SH-SY5Y (cell line): ENCODE data around the gene IGSF11.

Experiments
- GATA2 ChIP-seq: IDR thresholded peaks from 2 replicates; pipeline ENCODE4 v1.6.1; 2011; ENCODE audit warnings: mild to moderate bottlenecking, low read depth, low read length
- GATA3 ChIP-seq: IDR thresholded peaks from 2 replicates; pipeline ENCODE4 v1.6.1; 2011; ENCODE audit warnings: low read depth, mild to moderate bottlenecking, low read length, moderate library complexity

- TF ChIP-seq GATA2 = no peak
- no peak for TF ChIP-seq GATA3
Observed at GRCh38 chr3:118948146-118948545, 86.5 kb downstream of the IGSF11 start.
